HG03558 (cell line): ENCODE measurements around the gene TXNDC15.
"Not testable (repeated sequence)": the region's sequence is repeated elsewhere in the genome, so short reads cannot be mapped to it uniquely, and the experiment has no call there.

Experiments
- ATAC-seq: cut with Tn5 transposase; IDR thresholded peaks from one replicate; pipeline ENCODE4 v1.9.1; 2021; ENCODE audit warnings: moderate number of reproducible peaks; ENCODE audit not compliant: unreplicated experiment; ENCODE audit errors: extremely low read depth

The TXNDC15 gene

DNA sequence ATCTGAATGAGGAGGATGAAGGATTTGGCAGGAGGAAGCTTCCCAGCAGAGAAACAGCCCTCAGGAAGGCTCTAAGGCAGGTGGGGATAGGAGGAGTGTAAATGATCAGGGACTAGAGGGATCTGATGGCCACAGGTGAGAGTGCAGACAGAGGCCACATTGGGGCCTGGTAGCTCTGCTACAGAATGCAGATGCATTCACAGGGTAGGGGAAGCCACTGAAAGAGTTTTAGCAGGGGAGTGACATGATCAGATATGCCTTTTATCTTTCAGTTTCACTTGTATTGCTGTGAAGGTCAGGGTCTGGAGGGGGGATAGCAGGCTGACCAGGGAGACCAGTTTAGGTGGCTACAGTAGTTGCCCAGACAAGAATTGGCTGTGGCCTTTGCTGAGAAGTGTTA lies 3.0 kb downstream of the TXNDC15 start:
- ATAC-seq: peak; percentile 38

- no peak for ATAC-seq
These were observed 4.2 kb downstream of the TXNDC15 start for GRCh38 chr5:134878403-134878802.

DNA sequence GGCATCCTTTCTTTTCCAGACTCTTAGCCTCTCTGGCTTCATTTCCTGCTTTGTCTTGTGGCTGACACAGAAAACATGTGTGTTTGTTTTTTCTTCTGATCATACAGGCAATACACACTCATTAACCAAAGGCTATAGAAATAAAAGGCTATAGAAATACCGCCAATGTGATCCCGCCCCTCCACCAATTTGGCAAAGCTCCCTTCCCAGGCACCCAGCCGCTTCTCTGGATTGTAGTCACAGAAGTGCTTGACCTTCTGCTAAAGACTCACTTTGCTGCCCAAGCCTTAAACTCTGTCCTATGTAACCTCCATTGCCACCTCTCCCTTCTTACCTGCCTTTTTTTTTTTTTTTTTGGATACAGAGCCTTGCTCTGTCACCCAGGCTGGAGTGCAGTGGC lies 5.3 kb downstream of the TXNDC15 start:
- no peak for ATAC-seq

DNA sequence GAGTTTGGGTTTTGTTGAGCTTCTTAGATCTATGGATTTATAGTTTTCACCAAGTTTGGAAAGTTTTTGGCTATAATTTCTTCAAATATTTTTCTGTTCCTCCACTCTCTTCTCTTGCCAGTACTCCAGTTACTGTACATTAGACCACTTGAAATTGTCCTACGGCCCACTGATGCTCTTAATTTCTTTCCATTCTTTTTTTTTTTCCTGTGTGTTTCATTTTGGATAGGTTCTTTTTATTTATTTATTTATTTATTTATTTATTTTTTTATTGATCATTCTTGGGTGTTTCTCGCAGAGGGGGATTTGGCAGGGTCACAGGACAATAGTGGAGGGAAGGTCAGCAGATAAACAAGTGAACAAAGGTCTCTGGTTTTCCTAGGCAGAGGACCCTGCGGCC lies 6.8 kb downstream of the TXNDC15 start:
- ATAC-seq: not testable (repeated sequence)

- ATAC-seq: not testable (repeated sequence)
These were observed 7.5 kb downstream of the TXNDC15 start for GRCh38 chr5:134881711-134882110.

DNA sequence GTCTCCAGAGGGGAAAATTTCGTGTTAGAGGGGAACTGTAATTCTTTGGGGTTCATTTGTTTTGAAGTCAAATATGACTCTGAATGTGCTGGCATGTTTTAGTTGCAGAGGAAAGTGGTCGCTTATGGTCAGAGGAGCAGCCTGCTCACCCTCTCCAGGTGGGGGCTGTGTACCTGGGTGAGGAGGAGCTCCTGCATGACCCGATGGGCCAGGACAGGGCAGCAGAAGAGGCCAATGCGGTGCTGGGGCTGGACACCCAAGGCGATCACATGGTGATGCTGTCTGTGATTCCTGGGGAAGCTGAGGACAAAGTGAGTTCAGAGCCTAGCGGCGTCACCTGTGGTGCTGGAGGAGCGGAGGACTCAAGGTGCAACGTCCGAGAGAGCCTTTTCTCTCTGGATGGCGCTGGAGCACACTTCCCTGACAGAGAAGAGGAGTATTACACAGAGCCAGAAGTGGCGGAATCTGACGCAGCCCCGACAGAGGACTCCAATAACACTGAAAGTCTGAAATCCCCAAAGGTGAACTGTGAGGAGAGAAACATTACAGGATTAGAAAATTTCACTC lies 13.5 kb downstream of the TXNDC15 start:
- no peak for ATAC-seq

DNA sequence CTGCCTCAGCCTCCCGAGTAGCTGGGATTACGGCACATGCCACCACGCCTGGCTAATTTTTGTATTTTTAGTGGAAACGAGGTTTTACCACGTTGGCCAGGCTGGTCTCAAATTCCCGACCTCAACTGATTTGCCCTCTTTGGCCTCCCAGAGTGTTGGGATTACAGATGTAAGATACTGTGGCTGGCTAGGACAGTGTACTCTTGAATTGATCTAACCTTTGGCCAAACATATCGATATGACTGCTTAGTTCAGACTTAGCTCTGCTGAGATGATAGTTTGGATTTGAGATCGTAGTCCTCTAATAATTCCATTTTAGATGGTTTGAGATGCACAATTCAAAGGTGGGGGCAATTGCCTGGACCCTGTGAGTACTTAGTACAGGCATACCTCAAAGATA lies 15.2 kb downstream of the TXNDC15 start:
- no peak for ATAC-seq

DNA sequence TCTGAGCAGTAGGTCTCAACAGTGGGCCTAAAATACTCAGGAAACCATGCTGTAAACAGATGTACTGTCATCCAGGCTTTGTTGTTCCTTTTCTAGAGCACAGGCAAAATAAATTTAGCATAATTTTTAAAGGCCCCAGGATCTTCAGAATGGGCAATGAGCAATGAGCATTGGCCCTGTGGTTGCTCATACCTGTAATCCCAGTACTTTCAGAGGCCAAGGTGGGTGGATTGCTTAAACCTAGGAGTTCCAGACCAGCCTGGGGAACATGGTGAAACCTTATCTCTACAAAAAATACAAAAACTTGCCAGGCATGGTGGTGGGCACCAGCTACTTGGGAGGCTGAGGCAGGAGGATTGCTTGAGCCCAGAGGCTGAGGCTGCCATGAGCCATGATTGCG lies 17.3 kb downstream of the TXNDC15 start:
- no peak for ATAC-seq

DNA sequence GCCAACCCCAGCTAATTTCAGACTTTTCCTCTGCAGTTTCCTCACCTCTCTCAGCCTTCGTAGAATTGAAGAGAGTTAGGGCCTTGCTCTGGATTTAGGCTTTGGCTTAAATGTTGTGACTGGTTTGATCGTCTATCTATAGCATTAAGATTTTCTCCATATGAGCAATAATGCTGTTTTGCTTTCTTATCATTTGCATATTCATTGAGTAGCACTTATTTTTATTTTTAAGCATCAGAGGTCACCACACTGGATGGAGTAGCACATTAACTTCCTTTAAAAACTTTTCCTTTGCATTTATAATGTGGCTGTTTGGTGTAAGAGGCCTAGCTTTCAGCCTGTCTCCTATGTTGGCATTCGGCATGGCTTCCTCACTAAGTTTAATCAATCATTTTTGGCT lies 18.1 kb downstream of the TXNDC15 start:
- ATAC-seq: no peak

- no peak for ATAC-seq
These were observed 18.8 kb downstream of the TXNDC15 start for GRCh38 chr5:134892926-134893325.

- ATAC-seq: no peak
These were observed 19.8 kb downstream of the TXNDC15 start for GRCh38 chr5:134893748-134894505.

DNA sequence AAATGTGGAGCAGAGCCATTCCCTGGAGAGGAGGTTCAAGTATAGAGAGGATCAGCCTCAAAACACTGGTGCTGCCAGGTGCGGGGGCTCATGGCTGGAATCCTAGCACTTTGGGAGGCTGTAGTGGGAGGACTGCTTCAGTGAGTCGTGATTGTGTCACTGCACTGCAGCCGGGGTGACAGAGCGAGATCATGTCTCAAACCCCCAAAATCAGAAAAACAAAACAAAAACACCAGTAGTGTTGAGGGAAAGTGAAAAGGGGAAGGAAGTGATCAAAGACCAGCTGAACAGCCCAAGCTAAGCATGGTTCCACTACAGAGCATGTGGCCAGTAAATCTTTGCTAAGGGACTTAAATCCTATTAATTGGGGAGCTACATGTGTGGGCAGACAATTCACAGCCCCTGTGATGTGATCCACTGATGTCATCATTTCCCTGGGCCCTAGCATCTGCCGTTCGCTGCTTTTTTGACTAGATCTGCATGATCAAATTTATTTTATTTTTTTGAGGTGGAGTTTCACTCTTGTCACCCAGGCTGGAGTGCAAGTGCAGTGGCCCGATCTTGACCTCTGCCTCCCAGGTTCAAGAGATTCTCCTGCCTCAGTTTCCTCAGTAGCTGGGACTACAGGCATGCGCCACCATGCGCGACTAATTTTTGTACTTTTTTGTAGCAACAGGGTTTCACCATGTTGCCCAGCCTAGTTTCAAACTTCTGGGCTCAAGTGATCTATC lies 28.1 kb downstream of the TXNDC15 start:
- no peak for ATAC-seq

DNA sequence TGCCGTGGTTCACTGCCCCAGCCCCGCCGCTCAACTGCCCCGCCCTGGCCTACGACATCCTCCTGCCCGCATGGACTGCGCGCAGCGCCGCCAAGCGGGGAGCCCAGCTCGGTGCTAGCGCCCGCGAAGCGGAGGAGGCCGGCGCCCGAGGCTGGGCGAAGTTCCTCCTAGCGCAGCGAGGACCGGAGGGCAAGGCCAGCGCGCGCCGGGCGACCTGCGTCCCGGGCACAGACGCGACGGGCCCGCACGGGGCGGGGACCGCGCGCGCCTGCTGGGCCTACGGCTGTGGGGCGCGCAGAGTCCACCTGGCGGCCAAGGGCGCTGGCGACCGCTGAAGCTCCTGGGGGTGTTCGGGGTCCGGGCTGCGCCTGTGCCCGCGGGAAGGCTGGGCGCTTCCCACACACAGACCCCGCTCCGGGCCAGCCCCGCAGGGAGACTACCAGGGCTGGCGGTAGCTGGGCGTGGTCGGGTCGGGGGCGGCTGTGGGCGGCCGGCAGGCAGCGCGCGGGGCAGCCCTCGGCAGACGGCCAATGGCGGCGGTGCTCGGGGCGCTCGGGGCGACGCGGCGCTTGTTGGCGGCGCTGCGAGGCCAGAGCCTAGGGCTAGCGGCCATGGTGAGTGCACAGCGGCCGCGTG lies 30.6 kb downstream of the TXNDC15 start, which contains the start of gene PCBD2:
Gene PCBD2 (plus strand): TSS at position 522 of the 636 bp plus-strand sequence. CDS start 9 bp downstream, at position 531.
- peak; percentile 69 for ATAC-seq

- ATAC-seq: peak; percentile 17
These were observed 31.2 kb downstream of the TXNDC15 start for GRCh38 chr5:134905246-134905996.

GRCh38 chr5:134906811-134907210 lies 32.6 kb downstream of the TXNDC15 start:
- ATAC-seq: no peak

DNA sequence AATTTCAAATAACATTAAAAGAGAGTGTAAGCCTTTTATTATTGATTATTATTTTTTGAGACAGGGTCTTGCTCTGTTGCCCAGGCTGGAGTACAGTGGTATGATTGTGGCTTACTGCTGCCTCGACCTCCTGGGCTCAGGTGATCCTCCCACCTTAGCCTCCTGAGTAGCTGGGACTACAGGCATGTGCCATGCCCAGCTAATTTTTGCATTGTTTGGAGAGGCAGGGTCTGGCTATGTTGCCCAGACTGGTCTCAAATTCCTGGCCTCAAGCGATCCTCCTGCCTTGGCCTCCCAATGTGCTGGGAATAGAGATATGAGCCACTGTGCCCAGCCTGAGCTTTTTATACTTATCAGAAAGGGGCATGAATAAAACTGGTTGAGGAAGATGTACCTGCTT lies 36.6 kb downstream of the TXNDC15 start:
- ATAC-seq: not testable (repeated sequence)

- no peak for ATAC-seq
These were observed 37.4 kb downstream of the TXNDC15 start for GRCh38 chr5:134911285-134912206.

GRCh38 chr5:134913254-134913653 lies 39.1 kb downstream of the TXNDC15 start:
- ATAC-seq: no peak

DNA sequence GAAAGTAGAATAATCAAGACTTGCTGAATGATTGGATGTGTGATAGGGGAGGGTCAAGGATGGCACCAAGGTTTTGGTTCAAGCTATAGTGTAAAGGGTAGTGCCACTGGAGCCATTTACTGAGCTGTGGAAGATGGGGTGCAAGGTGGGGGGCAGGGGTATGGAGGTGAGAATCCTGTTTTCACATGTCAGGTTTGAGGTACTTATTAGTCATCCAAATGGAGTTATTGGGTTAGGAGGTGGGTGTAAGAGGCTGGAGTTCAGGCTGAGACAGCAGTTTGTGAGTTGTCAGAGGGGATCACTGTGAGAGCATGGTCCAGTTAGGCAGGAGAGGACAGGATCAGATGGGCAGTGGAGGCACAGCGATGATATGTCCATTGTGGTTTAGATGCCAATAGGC lies 39.6 kb downstream of the TXNDC15 start:
- no peak for ATAC-seq
